Islet of Langerhans (tissue), 1 donor: ENCODE results near the gene CCDC88B.
A peak's percentile ranks its signal among the peaks of the same experiment; 100 is the strongest.
"Not testable (repeated sequence)": the region's sequence is repeated elsewhere in the genome, so short reads cannot be mapped to it uniquely, and the experiment has no call there.

Source experiments
- FAIRE-seq: peaks from one replicate; lab custom pipeline; 2011; peaks lifted over from hg19 to GRCh38; lab: Jason Lieb, UNC

CCDC88B gene

GRCh38 chr11:64305691-64306562, 34.1 kb upstream of the CCDC88B start:
- no peak for FAIRE-seq

- FAIRE-seq: no peak
Observed at GRCh38 chr11:64306563-64306875, 33.5 kb upstream of the CCDC88B start.

GRCh38 chr11:64306876-64307622, 33.0 kb upstream of the CCDC88B start:
- FAIRE-seq: no peak

GRCh38 chr11:64307795-64308194, 32.2 kb upstream of the CCDC88B start:
- not testable (repeated sequence) for FAIRE-seq

- FAIRE-seq: no peak
Observed at GRCh38 chr11:64312947-64313346, 27.1 kb upstream of the CCDC88B start.

- no peak for FAIRE-seq
Observed at GRCh38 chr11:64313491-64314145, 26.4 kb upstream of the CCDC88B start.

GRCh38 chr11:64314146-64314804, 25.7 kb upstream of the CCDC88B start:
- FAIRE-seq: no peak

GRCh38 chr11:64314805-64315561, 25.0 kb upstream of the CCDC88B start:
- no peak for FAIRE-seq

- FAIRE-seq: not testable (repeated sequence)
Observed at GRCh38 chr11:64315667-64316526, 24.1 kb upstream of the CCDC88B start.

- FAIRE-seq: no peak
Observed at GRCh38 chr11:64316672-64317324, 23.2 kb upstream of the CCDC88B start.

GRCh38 chr11:64317325-64317960, 22.6 kb upstream of the CCDC88B start, which contains the start of gene TRMT112:
TSS of gene TRMT112 (minus strand) at chr11:64317559. CDS start at chr11:64317526, 33 bp downstream.
- peak; percentile 96 for FAIRE-seq

- no peak for FAIRE-seq
Observed at GRCh38 chr11:64317961-64318765, 21.8 kb upstream of the CCDC88B start, which contains the start of gene PRDX5. TSS of gene PRDX5 (plus strand) at chr11:64318121. CDS start at chr11:64318216, 95 bp downstream.

GRCh38 chr11:64318766-64319761, 20.9 kb upstream of the CCDC88B start:
- no peak for FAIRE-seq

- no peak for FAIRE-seq
Observed at GRCh38 chr11:64320556-64320955, 19.4 kb upstream of the CCDC88B start.

GRCh38 chr11:64321026-64321425, 19.0 kb upstream of the CCDC88B start:
- no peak for FAIRE-seq

GRCh38 chr11:64321533-64321932, 18.5 kb upstream of the CCDC88B start:
- no peak for FAIRE-seq

GRCh38 chr11:64322925-64323260, 17.1 kb upstream of the CCDC88B start:
- no peak for FAIRE-seq
